ENCODE measurements around the gene DNAI1.

Gene DNAI1

DNA sequence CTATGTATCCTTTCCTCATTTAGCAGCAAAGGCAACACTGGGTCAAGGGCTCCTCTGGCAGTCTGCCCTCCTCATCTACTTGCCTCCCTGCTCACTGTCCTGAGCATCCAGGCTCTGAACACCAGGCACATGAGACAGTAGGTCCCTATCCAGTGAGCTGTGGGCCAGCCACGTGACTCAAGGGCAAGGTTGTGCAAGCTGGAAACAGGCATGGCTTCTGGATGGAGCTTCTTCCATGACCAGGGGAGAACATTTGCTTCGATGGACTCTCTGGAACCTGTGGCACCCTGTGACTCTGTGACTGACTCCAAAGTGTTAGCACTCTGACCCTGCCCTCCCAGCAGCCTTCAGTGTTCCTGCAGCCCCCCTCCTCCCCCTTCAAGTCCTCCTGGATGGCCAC, 33.0 kb downstream of the DNAI1 start:
- H3K4me3 Mint-ChIP-seq = no peak overlapping the region
- H3K9me3 Mint-ChIP-seq = no peaks in the 10 kb centered on the region
- H3K36me3 Mint-ChIP-seq (ENCODE audit: low read depth) = no peaks in the 10 kb centered on the region
- H3K27me3 Mint-ChIP-seq (ENCODE audit: low read depth) = peaks cover 13% of the 10 kb centered on the region
- H3K4me1 Mint-ChIP-seq (ENCODE audit: low read depth) = peaks cover 1% of the 10 kb centered on the region
- no peak overlapping the region for H3K27ac Mint-ChIP-seq

DNA sequence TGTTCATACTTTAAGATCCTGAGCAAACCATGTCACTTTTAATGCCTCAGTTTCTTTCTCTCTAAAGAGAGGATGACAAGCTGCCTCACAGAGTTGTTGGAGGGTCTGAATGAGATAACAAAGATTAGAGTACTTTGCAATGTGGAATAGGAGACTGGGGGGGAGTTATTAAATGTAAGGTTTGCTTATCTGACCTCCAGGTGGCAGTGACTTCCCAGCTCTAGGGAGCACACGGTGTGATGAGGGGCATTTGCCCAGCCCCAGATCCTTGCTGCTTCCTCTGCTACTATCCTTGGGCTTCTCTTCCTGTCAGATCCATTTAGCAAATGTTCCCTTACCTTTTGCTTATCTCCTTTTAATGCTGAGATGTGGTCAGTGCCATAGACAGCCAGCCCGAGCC, 33.4 kb downstream of the DNAI1 start:
- Mint-ChIP-seq H3K4me3 (no peak overlapping the region), H3K4me1 (ENCODE audit: low read depth) (no peaks in the 10 kb centered on the region), H3K36me3 (ENCODE audit: low read depth) (no peaks in the 10 kb centered on the region), H3K9me3 (no peaks in the 10 kb centered on the region), H3K27me3 (ENCODE audit: low read depth) (peaks cover 11% of the 10 kb centered on the region), H3K27ac (no peak overlapping the region)

DNA sequence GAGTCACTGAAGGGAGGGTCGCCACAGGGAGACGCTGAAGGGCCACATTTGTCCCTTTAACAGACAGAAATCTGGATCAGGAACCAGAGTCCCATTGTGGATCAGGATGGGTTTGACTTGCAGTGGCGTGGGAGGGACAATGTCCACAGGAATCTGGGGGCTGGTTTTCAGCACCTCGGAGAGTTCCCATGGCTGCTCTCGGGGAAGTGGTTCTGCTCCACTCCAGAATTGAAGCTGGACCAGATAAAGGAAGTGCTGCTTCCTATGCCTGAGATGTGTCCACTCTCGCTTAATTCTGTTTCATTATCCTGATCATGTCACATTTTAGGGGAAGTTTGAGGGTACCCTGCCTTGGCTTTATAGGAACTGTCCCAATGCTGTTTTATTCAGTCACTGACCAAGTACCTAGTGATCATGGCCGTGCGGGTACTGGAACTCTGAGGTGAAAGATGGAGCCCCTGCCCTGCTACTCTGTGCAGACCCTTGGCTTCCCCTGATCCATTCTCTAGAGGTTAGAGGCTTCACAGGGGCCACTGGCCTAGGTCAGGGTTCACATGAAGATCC, 35.4 kb downstream of the DNAI1 start:
- Mint-ChIP-seq H3K27ac (no peak overlapping the region), H3K4me3 (no peak overlapping the region), H3K36me3 (ENCODE audit: low read depth) (no peaks in the 10 kb centered on the region), H3K4me1 (ENCODE audit: low read depth) (no peaks in the 10 kb centered on the region), H3K9me3 (no peaks in the 10 kb centered on the region), H3K27me3 (ENCODE audit: low read depth) (peaks cover 10% of the 10 kb centered on the region)

- Mint-ChIP-seq H3K27ac (no peak overlapping the region), H3K4me3 (no peak overlapping the region), H3K36me3 (ENCODE audit: low read depth) (no peaks in the 10 kb centered on the region), H3K4me1 (ENCODE audit: low read depth) (no peaks in the 10 kb centered on the region), H3K27me3 (ENCODE audit: low read depth) (peaks cover 16% of the 10 kb centered on the region), H3K9me3 (no peaks in the 10 kb centered on the region)
Observed at GRCh38 chr9:34496149-34496712, 37.6 kb downstream of the DNAI1 start.

- Mint-ChIP-seq H3K4me1 (ENCODE audit: low read depth) (no peaks in the 10 kb centered on the region), H3K27ac (no peak overlapping the region), H3K27me3 (ENCODE audit: low read depth) (peaks cover 16% of the 10 kb centered on the region), H3K4me3 (no peak overlapping the region), H3K9me3 (no peaks in the 10 kb centered on the region), H3K36me3 (ENCODE audit: low read depth) (no peaks in the 10 kb centered on the region)
Observed at GRCh38 chr9:34498553-34498952, 39.9 kb downstream of the DNAI1 start.

- Mint-ChIP-seq H3K4me1 (ENCODE audit: low read depth) (no peaks in the 10 kb centered on the region), H3K36me3 (ENCODE audit: low read depth) (no peaks in the 10 kb centered on the region), H3K9me3 (no peaks in the 10 kb centered on the region), H3K27me3 (ENCODE audit: low read depth) (peaks cover 16% of the 10 kb centered on the region), H3K27ac (no peak overlapping the region), H3K4me3 (no peak overlapping the region)
Observed at GRCh38 chr9:34499076-34499475, 40.5 kb downstream of the DNAI1 start.

DNA sequence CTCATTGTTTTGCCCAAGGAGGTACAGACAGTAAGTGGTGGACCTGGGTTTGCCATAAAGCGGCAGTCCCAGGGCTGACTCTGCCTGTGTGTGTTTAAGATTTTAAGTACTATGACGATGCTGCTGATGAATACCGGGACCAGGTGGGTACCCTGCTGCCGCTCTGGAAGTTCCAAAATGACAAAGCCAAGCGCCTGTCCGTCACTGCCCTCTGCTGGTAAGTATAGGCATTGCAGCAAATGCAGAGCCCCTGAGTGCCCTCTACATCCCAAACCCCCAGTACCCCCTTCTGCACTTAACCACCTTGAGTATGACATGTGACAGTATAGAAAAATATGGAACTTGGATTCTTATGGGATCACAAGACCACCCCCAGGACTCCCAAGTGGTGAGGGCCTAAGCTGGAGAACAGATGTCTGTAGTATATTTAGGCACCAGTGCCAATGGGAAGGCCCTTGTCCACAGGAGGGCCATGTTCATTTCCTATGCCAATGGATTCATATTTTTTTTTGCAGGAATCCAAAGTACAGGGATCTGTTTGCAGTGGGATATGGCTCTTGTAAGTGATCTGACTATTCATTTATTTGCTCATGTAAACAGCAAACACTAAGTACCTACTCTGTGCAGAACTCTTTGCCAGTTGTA, 42.1 kb downstream of the DNAI1 start:
- Mint-ChIP-seq H3K4me1 (ENCODE audit: low read depth) (no peaks in the 10 kb centered on the region), H3K36me3 (ENCODE audit: low read depth) (no peaks in the 10 kb centered on the region), H3K27ac (no peak overlapping the region), H3K9me3 (no peaks in the 10 kb centered on the region), H3K27me3 (ENCODE audit: low read depth) (peaks cover 16% of the 10 kb centered on the region), H3K4me3 (no peak overlapping the region)

DNA sequence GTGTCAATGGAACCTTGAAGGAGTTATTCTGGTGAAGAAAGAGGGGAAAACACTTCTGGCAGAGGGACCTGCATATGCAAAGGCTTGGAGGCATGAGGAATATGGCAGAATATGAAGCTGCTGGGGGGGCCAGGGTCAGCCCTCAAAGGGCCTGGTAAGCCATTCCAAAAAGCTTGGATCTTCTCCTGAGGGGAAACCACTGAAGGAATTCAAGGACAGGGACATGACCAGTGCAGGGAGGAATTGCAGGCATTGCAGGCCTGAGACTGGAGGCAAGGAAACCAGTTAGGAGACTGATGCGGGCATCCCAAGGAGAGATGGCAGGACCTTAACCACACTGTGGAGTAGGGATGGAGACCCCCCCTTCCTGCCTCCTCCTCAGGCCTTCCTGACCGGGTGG, 42.8 kb downstream of the DNAI1 start:
- peaks cover 16% of the 10 kb centered on the region for H3K27me3 Mint-ChIP-seq (ENCODE audit: low read depth)
- H3K4me1 Mint-ChIP-seq (ENCODE audit: low read depth) = no peaks in the 10 kb centered on the region
- H3K4me3 Mint-ChIP-seq = no peak overlapping the region
- no peaks in the 10 kb centered on the region for H3K36me3 Mint-ChIP-seq (ENCODE audit: low read depth)
- no peak overlapping the region for H3K27ac Mint-ChIP-seq
- no peaks in the 10 kb centered on the region for H3K9me3 Mint-ChIP-seq

DNA sequence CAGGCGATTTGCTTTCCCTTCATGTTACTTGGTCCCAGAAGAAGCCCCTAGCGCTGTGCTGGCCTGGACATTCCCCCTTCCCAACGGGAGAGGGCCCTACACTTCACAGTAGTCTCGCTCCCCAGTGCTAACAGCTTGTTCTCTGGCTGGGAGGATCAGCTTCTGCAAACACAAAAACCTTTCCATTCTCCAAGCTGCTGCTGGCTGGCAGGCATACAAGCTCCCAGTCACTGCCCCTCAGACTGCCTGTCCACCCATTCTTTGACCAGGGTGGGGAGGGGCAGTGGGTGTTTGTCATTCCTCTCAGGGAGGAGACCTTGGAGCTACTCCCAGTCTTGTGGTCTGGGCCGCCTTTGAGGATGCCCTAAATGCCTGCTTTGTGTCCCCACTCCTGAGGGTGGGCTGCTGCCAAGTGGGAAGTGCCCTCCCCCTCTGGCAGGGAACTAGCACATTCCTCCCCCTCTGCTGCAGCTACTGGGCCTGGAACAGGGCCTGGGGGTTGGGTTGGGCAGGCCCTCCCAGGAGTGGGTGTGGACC, 43.4 kb downstream of the DNAI1 start:
- Mint-ChIP-seq H3K36me3 (ENCODE audit: low read depth) (no peaks in the 10 kb centered on the region), H3K27me3 (ENCODE audit: low read depth) (peaks cover 16% of the 10 kb centered on the region), H3K9me3 (no peaks in the 10 kb centered on the region), H3K4me1 (ENCODE audit: low read depth) (no peaks in the 10 kb centered on the region), H3K27ac (no peak overlapping the region), H3K4me3 (no peak overlapping the region)

DNA sequence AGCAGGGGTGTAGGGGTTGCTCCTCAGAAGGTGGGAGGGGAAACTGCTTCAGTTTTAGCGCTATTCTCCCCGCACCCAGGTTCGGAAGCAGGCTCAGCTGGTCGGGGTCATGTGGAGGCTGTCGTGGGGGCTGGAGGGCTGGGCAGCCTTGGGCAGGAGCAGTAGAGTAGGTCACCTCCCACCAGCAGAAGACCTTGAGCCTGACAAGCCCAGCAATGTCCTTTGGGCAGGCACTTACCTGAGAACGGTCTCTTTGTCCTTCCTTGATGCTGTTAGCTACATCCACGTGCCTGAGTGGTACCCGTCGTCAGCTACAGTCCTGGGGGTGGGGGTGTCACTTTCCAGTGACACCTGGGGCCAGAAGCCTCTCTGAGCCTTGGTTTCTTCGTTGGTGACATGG, 43.9 kb downstream of the DNAI1 start:
- Mint-ChIP-seq H3K27ac (no peak overlapping the region), H3K27me3 (ENCODE audit: low read depth) (peaks cover 13% of the 10 kb centered on the region), H3K9me3 (no peaks in the 10 kb centered on the region), H3K4me3 (no peak overlapping the region), H3K36me3 (ENCODE audit: low read depth) (no peaks in the 10 kb centered on the region), H3K4me1 (ENCODE audit: low read depth) (no peaks in the 10 kb centered on the region)

- H3K9me3 Mint-ChIP-seq = no peaks in the 10 kb centered on the region
- H3K36me3 Mint-ChIP-seq (ENCODE audit: low read depth) = no peaks in the 10 kb centered on the region
- no peak overlapping the region for H3K4me3 Mint-ChIP-seq
- H3K4me1 Mint-ChIP-seq (ENCODE audit: low read depth) = no peaks in the 10 kb centered on the region
- peaks cover 9% of the 10 kb centered on the region for H3K27me3 Mint-ChIP-seq (ENCODE audit: low read depth)
- no peak overlapping the region for H3K27ac Mint-ChIP-seq
Observed at GRCh38 chr9:34502891-34503290, 44.3 kb downstream of the DNAI1 start.

- Mint-ChIP-seq H3K27me3 (ENCODE audit: low read depth) (peaks cover 8% of the 10 kb centered on the region), H3K4me3 (no peak overlapping the region), H3K27ac (no peak overlapping the region), H3K4me1 (ENCODE audit: low read depth) (no peaks in the 10 kb centered on the region), H3K36me3 (ENCODE audit: low read depth) (no peaks in the 10 kb centered on the region), H3K9me3 (no peaks in the 10 kb centered on the region)
Observed at GRCh38 chr9:34503406-34503805, 44.8 kb downstream of the DNAI1 start.

GRCh38 chr9:34505370-34506120, 46.9 kb downstream of the DNAI1 start:
- Mint-ChIP-seq H3K4me1 (ENCODE audit: low read depth) (no peaks in the 10 kb centered on the region), H3K27ac (no peak overlapping the region), H3K27me3 (ENCODE audit: low read depth) (no peaks in the 10 kb centered on the region), H3K36me3 (ENCODE audit: low read depth) (no peaks in the 10 kb centered on the region), H3K9me3 (no peaks in the 10 kb centered on the region), H3K4me3 (no peak overlapping the region)

DNA sequence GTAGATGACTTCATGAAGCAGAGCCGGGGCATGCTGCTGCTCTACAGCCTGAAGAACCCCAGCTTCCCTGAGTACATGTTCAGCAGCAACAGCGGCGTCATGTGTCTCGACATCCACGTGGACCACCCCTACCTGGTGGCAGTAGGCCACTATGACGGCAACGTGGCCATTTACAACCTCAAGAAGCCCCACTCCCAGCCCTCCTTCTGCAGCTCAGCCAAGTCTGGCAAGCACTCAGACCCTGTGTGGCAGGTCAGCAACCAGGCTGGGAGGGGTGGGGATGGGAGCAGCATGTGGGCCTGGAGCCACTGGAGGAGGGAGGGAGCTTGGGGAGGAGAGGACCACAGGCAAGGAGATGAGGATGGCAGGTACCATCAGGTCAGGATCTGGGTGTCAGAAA, 48.0 kb downstream of the DNAI1 start:
- H3K9me3 Mint-ChIP-seq = no peaks in the 10 kb centered on the region
- no peak overlapping the region for H3K27ac Mint-ChIP-seq

GRCh38 chr9:34507556-34507955, 49.0 kb downstream of the DNAI1 start:
- Mint-ChIP-seq H3K4me3 (no peak overlapping the region), H3K4me1 (ENCODE audit: low read depth) (no peaks in the 10 kb centered on the region), H3K27me3 (ENCODE audit: low read depth) (no peaks in the 10 kb centered on the region), H3K27ac (no peak overlapping the region), H3K36me3 (ENCODE audit: low read depth) (no peaks in the 10 kb centered on the region), H3K9me3 (no peaks in the 10 kb centered on the region)

More for the DNA sequence above, 48.0 kb downstream of the DNAI1 start:
- Mint-ChIP-seq H3K36me3 (ENCODE audit: low read depth) (no peaks in the 10 kb centered on the region), H3K27me3 (ENCODE audit: low read depth) (no peaks in the 10 kb centered on the region), H3K4me1 (ENCODE audit: low read depth) (no peaks in the 10 kb centered on the region), H3K4me3 (no peak overlapping the region)

Data from T-helper 1 cell treated with Interleukin-12 subunit alpha and Interleukin-12 subunit beta and Interleukin-4 antibody, amounts not matched to agents 30 μg/mL and 1 μg/mL, for 36 hours (primary cell).